8988T (cell line): ENCODE results near the gene GRK2.
A peak's percentile ranks its signal among the peaks of the same experiment; 100 is the strongest.
"Not testable (repeated sequence)": the region's sequence is repeated elsewhere in the genome, so short reads cannot be mapped to it uniquely, and the experiment has no call there.

ENCODE experiments used
- DNase-seq: peaks from one replicate; pipeline ENCODE4 v3.0.0; 2011

GRK2 gene

GRCh38 chr11:67316882-67317204 is 50.6 kb downstream of the GRK2 start:
- no peak for DNase-seq

- DNase-seq: peak; percentile 99
These were observed 51.1 kb downstream of the GRK2 start for GRCh38 chr11:67317205-67317887.

- no peak for DNase-seq
These were observed 51.7 kb downstream of the GRK2 start for GRCh38 chr11:67317888-67318555.

GRCh38 chr11:67318876-67319275 is 52.6 kb downstream of the GRK2 start:
- DNase-seq: not testable (repeated sequence)

GRCh38 chr11:67320011-67320410 is 53.7 kb downstream of the GRK2 start:
- DNase-seq: no peak

- DNase-seq: no peak
These were observed 54.4 kb downstream of the GRK2 start for GRCh38 chr11:67320691-67321090.

GRCh38 chr11:67321313-67321871 is 55.1 kb downstream of the GRK2 start:
- DNase-seq: no peak

- no peak for DNase-seq
These were observed 55.8 kb downstream of the GRK2 start for GRCh38 chr11:67322049-67322448.

- DNase-seq: no peak
These were observed 57.3 kb downstream of the GRK2 start for GRCh38 chr11:67323526-67323925.

GRCh38 chr11:67332081-67332691 is 65.9 kb downstream of the GRK2 start:
- DNase-seq: no peak
